Activated gamma-delta T cell treated with Interleukin-2 at 50 U/mL for 16 hours (primary cell): ENCODE data around the gene IL16.
"Not testable (repeated sequence)": the region's sequence is repeated elsewhere in the genome, so short reads cannot be mapped to it uniquely, and the experiment has no call there.

Experiments used
- DNase-seq: peaks from one replicate; pipeline ENCODE4 v3.0.0-alpha.2; 2020

IL16 gene

DNA sequence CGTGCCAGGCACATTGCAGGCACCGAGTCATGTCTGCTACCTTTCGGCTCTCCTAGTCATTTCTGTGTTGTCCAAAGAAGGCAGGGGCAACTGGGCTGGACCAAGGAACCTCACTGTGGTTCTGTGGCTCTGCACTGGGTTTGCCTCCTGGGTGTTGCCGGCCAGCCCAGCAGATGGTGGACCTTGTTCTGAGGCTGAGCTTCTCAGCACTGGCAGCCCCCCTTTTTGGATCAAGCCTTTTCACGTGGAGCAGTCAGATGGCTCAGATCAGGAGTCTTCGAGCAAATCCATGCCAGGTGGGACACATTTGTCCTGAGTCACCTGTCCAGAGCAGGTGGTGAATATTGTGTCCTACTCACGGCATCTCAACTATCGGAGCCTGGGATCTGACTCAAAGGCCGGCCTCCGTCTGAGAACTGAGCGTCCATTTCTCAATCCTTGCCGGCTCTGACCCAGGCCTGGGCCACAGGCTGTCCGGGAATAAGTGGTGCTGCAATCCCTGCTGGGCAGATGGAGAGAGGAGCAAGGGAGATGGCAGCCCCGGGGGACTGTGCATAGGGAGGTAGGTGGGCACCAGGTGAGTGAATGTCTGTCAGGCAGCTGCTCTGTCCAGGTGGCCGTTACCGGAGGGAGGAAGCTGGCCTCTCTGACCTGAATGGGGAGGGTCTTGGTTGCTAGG lies at the start of gene IL16:
IL16 (plus strand) TSS at position 304 of the 679 bp plus-strand sequence. CDS start 28,521 bp downstream, outside the sequence.
- no peak for DNase-seq

DNA sequence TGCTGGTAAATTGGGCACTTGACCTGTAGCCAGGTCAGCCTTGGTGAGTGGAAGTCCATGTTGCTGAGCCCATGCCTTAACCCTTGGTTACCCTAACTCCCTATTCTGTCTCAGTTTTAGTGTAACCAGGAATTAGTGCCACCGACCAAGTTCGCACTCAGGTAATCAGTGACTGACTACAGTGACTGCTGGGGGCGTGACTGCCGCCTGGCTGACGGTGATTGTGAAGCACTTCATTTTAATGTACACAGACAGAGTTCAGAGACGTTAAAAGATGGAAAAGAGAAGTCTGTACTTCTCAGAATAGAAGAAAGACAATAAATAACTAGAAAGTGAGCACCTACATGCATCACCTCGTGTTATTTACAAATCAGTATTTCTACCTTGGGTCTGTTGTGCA lies 45.3 kb upstream of the IL16 start:
- no peak for DNase-seq

DNA sequence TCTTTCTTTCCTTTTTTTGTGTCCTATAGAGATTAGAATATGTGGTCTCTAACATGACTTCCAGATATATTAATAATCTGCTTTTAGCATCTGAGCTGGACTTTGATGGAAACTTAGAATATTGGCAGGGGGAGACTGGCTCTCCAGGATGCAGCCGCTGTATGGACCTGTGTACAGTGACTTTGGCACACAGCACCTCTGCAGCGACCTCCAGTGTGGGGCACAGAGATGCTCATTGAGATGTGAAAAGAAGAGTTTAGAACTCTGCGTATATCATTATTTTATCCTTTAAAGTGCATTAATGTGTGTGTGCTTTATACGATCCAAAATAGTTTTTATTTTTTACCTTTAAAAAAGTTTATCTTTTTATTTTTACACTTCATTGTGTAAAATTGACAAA lies 44.3 kb upstream of the IL16 start:
- DNase-seq, result no peak

DNA sequence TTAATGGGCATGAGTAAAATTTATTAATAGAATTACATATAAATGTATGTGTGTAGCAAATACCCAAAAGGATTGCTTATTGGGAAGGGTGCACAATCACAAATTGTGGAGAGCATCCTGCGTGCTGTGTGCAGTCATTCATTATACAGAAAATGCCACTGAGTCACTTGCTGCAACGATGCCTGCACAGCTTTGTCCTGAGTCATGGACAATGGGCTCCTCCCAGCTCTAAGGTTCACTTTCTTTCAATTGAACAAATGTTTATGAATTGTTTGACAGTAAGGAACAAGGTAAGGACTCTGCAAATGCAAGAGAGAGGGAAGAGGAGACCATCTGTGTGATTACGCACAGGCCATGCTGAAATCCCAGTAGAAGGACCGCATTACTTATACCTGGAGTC lies 43.9 kb upstream of the IL16 start:
- DNase-seq, result no peak

DNA sequence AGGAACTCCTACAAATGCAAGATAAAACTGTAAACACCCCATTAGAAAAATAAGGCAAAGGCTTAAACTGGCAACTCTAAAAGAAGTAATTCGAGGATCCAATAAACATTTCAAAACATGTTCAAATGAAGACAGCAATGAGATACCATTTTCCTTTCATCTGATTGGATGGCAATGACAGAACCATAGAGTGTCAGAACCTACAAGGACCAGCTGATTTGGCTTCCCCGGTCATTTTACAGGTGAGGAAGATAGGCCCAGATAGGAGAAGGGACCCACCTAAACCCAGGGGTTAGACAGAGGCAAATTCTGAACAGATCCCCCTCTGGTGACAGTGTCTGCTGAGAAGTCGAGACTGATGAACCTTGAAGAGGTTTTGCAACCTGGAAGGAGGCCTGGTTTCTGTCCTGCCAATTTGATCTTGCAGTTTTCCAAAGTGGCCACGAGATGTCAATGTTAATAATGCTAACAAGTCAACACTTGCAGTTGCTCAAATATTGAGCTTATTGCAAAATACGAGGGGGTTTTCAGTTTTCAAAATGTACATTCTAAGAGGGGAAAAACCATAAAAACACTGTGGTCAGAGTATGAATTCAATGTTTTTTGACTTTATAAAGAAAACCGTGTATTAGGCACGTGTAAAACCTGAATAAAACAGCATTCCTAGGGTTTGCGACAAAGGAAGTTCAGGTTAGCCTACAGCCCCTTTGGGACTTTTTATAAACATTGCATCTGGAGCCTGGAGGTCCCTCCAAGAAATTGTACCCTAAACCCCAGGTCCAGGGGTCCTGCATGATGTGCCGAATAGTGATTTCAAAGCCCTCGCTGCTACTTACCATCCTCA lies 41.1 kb upstream of the IL16 start:
- no peak for DNase-seq

DNA sequence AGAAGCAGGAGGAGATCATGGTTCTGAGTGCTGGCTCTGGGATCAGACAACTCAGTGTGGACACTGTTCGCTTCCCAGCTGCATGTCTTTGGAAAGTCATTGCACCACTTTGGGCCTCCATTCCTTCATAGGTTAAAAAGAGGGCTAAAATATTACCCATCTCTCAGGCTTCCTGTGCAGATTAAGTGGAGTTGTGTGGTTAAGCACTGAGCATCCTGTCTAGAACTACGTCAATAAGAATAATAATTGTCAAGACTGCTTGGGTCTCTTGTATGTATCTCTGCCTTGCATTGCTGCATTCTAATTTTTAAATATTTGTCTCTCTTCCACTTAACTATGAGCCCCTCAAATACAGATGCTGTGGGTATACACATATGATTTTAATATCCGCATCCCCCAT lies 40.4 kb upstream of the IL16 start:
- no peak for DNase-seq

DNA sequence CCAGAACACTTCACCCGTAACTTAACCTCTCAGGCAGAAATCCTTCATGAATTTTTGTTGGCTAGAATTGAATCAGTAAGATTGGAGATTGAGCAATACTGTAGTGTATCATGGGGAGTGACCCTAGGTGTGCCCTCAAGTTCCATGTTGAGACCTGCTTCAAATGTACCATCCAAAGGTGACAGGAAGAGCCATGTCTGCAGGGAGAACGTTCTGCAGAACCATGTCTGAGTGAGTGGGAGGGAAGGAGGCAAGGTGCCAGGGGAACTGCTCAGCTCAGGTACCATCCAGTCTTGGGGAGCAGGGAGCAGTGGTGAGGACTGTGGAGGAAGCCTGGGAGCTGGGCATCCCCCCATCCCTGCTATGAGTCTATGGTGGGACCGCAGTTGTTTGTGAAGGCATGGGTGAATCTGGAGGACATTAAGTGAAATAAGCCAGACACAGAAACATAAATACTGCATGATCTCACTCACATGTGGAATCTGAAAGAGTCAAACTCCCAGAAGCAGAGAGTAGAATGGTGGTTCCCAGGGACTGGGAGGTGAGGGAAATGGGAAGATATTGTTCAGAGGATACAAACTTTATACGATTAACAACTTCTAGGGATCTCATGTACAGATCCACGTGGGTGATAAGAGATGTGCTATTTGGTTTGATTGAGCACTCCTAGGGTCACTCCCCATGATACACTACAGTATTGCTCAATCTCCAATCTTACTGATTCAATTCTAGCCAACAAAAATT lies 39.3 kb upstream of the IL16 start:
- DNase-seq, result no peak

DNA sequence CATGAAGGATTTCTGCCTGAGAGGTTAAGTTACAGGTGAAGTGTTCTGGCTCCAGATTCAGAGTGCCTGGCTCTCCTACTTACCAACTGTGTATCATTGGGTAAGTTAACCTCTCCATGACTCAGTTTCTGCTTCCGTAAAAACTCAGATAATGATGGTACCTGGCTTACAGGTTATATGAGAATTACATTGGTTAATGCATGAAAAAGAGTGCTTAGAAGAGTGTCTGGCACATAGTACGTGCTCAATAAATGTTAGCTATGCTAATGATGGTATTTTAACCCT lies 38.8 kb upstream of the IL16 start:
- no peak for DNase-seq

DNA sequence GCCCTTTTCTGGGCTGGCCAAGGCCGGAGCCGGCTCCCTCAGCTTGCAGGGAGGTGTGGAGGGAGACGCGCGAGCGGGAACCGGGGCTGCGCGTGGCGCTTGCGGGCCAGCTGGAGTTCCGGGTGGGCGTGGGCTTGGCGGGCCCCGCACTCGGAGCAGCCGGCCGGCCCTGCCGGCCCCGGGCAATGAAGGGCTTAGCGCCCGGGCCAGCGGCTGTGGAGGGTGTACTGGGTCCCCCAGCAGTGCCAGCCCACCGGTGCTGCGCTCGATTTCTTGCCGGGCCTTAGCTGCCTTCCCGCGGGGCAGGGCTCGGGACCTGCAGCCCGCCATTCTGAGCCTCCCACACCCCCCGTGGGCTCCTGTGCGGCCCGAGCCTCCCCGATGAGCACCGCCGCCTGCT lies 38.1 kb upstream of the IL16 start:
- not testable (repeated sequence) for DNase-seq

DNA sequence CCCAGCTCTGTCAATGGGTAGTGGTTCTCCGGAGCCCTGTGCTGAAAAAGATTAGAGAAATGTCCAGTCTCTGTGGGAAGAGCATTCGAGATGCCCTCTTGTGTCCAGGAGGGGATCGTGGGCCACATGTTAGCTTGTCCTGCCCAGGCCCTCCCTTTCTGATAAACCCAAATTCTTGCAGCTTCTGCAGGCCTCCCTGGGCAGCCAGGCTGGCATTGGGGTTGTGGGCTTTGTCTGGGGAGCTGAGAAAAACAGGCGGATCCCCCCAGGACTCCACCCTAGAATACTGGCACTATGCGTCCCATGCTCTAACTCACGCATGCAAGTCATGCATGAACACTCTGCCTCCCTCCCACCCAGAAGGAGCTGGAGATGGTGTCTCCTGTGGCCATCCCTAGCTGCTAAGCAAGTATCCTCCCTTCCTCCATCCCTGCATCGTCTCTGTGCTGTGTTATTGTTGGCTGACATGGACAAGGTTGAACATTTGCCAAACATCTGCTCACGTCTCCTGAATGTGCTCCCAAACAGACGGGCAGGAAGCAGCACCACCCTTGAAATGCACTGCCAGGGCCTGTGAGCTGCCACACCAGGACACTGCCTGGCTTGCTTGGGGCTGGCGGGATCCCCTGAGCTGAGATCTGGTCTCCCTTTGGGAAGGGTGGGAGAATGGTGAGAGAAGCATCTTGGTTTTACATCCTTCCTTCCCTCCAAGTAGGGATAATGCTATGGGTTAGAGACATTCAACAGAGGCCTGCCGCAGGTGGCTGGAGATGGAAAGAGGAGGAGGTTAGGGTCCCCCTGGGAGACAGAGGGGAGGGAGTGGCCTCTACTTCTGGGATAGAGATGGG lies 36.1 kb upstream of the IL16 start:
- no peak for DNase-seq

DNA sequence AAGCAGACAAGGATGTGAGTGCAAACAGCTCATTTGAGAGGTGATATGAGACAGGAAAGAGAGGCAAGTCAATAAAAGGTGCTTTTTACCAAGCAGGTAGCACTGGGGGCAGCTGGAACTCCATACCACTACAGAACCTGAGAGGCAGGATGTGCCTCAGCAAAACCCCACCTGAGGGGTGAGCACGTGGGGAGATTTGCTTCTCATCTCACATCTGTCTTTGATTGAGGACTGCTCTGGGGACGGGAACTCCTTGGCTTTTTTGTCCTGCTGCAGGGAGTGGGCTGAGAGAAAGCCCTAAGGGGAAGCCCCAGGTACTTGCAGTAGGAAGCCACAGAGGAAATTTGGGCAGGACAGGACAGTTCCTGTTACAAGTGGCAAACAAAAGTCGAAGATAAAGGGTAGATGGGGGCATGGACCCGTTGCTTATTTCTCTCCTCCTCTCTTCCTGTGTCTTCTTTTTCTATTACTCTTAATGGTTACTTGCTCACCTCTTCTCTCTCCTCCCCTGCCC lies 35.5 kb upstream of the IL16 start:
- DNase-seq, result no peak

DNA sequence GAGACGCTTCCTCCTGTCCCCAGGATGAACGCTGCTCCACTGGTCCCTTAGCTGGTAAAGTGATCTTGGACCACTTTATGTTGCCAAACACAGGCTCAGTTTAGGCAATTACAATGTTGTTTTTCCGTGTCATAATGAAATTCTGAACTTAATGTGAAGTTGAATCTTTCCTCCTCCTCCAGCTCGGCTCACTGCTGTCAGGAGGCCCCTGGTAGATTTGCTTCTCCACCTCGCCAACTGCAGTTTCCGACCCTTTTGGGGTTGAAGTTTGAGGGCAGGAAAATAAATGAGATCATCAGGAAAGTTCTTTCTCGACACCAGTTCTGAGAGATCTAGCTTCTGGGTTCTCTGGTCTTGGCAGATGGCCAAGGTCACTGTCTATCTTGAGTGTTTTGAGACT lies 34.8 kb upstream of the IL16 start:
- no peak for DNase-seq

DNA sequence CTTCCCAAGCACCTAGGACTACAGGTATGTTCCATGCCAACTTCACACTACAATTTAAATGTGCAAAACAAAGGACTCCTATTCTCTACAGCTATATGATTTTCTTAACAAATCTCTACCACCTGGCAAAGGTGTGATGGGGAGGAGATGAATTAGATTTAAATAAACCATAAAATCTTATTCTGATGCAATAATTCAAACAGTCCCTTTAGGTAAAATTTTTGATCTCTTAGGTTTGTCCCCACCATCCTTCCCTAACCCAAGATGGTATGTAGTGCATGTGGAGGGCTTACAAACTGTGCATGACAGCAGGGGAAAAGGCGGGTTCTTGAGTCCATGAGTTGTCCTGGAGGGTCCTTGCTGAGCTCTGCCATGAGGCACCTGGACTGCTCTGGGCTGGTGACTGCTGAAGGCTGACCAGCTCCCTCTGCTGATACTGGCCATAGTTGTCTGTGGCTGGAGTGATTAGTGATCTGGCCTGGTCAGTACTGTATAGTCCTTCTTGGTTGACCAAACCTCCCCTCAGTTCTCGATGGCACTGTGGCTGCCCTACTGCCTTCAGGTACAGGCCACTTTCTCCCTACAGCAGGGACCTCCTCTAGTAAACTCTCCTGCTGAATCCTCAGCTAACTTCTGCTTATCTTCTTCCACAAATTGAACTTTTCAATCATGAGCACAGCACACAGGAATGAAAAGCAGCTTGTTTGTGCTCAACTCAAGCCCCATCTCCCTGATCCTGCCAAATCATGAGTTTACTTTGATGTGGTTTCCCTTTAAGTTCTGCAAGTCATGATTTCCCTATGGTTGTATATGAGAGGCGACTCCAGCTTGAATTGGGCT lies 32.5 kb upstream of the IL16 start:
- DNase-seq, result no peak

DNA sequence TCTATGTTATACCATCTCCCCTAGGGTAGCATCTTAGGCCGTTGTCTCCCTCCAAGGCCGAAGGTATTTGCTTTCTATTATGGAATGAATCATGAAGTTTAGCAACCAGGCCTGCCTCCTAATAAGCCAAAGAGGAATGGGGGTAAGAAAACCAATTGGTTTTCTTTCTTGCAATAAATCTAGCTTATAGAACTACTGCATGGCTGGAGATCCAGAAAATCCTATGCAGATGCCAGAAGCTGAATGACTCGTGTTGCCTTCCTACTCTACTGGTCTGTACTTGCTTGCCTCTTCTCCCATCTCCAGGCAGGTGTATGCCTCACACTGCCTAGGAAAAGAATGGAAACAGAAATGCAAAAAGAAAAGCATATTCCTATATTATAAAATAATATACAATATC lies 31.1 kb upstream of the IL16 start:
- no peak for DNase-seq

DNA sequence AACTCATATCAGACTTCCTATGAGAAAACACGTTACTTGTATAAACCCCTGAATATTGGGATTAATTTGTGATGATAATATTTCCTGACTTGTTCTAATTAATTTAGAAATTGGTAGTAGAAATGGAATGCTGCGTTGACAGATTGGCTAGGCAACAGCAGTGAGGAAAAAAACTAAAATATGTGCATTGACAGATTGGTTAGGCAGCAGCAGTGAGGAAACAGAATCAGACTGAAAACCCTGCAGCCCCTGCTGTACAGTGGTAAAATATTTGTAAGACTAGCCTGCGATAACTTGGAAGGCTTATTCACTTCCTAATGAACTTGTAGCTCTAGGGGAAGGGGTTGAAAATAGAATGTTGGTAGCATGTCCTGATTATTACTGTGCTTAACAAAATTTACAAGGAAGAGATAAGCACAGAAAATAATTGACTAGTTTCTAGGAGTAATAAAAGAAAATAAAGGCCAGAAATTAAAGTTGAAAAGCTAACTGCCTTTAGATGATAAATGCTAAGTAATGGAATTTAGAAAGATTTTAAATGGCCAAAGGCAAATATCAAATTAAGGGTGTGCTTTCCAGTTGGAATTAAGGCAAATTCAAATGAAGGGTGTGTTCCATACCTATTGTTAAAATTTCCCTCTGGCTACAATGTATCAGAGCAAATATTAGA lies 29.9 kb upstream of the IL16 start:
- no peak for DNase-seq

DNA sequence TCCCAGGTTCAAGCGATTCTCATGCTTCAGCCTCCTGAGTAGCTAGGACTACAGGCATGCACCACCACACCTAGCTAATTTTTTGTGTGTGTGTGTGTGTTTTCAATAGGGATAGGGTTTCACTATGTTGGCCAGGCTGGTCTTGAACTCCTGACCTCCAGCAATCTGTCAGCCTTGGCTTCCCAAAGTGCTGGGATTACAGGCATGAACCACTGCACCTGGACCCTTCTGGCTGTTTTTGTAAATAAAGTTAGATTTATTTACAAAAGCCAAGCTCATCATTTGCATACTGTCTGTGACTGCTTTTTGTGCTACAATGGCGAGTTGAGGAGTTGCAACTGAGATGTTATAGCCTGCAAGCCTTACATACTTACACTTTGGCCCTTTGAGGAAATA lies 28.6 kb upstream of the IL16 start:
- DNase-seq, result no peak

DNA sequence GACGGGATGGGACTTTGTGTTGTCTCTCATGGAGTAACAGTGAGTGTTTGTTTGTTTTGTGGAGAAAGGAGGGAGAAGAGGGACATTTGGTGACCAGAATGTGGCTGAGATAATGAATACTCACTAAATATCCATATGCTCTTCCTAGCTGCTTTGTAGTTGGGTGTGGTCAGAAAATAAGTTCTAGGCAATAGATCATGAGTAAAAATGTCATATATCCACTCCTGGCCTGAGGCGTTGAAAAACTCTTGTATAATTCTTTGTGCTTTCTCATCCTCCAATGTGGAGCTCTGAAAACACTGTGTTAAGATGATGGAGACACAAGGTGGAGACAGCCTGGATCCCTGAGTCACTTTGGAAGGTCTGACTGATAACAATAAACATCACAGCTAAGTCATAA lies 28.0 kb upstream of the IL16 start:
- DNase-seq, result no peak

DNA sequence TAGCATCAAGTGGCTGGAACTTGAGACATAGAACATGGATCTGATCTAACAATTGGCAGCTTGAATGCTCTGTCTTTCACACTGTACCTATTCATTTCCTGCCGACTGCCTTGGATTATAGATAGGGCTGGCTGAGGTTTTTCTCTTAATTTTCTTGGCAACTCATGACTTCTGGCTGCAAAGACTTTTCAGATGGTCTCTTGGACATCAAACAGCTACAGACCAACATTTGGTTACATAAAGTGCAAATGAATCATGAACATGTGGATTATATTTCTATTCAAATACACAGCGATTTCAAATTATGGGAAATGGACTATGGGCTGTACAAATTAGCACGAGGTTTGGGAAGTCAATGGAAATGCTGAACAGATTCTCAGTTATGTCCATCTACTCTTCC lies 26.2 kb upstream of the IL16 start:
- DNase-seq, result no peak

DNA sequence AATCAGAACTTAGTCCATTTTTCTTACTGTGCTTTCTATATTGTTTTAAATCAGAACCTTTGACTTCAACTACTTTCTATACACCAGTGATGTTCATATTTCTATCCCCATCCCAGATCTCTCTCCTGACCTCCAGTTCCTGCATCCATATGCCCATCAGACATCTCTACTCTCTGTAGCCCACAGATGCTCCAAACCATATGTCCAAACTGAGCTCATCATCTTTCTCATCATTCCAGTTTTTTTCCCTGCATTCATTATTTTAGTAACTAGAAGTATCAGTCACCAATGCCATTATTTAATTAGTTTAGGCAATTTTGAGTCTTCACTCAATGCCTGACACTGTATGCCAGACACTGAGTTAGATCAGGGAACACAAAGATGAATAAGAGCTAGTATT lies 25.4 kb upstream of the IL16 start:
- no peak for DNase-seq

DNA sequence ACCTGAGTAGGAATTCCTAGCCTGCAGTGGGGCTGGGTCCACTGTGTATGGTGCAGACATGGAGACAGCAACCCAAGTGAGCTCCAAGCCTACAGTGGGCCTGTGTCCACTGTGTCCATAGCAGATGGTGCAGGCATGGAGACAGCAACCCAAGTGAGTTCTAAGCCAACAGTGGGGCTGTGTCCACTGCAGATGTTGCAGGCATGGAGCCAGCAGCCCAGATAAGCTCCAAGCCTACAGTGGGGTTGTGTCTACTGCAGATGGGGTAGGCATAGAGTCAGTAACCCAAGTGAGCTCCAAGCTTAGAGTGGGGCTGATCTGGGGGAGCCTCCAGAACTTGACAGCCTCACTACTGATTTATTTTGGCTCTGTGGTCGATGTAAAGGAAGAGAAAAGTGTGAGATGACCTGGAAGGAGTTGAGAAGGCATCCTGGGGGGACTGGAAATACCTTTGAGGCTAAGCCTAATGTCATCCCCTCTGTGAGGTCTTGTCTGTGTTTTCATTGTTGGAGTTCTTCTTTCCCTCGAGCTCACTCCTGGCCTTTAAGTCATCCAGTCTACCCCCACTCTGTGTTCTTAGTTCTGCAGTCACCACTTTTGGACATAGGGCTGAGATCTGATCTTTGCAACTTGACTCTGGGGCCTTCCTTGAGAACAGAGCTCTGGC lies 22.4 kb upstream of the IL16 start:
- DNase-seq, result no peak

DNA sequence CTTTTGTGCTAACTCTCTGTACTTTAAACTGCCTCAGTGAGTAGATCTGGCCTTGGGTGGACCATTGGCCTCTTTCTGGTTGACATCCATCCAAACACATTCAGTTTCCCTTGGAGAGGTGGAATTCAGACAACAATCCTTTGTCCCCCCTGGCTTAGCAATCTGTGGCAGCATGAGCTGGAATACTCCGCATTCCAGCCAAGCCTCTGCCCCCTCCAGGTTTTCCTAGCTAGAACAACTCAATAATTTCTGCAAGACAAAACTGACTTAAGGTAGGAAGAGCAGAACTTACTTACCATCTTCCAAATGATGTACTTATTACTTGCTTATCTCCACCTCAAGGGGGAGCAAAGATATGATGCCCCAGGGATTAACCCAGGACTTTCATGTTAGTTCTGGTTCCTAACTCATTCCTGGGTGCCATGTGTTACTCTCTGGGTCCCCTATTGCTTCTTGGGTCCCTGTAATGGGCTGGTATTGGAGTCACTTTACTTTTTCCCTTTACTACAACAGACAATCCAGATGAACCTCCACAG lies 21.8 kb upstream of the IL16 start:
- DNase-seq, result no peak
